22Rv1 (cell line): Measurements from ENCODE around the gene EME2.

Source experiments
- CTCF ChIP-seq: fragments of 450-650 bp; IDR thresholded peaks from 2 replicates; pipeline ENCODE4 v1.5.1; 2017; ENCODE audit warnings: mild to moderate bottlenecking
- ZFX ChIP-seq: fragments of 450-650 bp; IDR thresholded peaks from 2 replicates; pipeline ENCODE4 v1.6.1; 2017; ENCODE audit warnings: antibody characterized with exemption, borderline replicate concordance

- TF ChIP-seq CTCF (no peak), ZFX (no peak)
Measured at GRCh38 chr16:1790611-1791255, 18.1 kb downstream of the EME2 start.
